Measurements from ENCODE around the gene TBC1D22A. TPM values are rescaled to one million over a fixed set of nuclear protein-coding genes. Genes with fewer than 3 reads are reported as not detected.

Gene TBC1D22A
- total RNA-seq, 1 experiment from 2014 or later: 14.3 TPM

GRCh38 chr22:46905834-46906233, 143.4 kb downstream of the TBC1D22A start:
- no peaks in the 10 kb centered on the region for H3K9me2 ChIP-seq (replicated peaks; ENCODE audit: low read length)
- intact Hi-C loops (cut with micrococcal nuclease): no loop called here
- H3K4me2 ChIP-seq (ENCODE audit: low read length): no peak overlapping the region
- ChIA-PET POLR2A (ENCODE audit: unreplicated experiment) (no interaction called here), CTCF (no interaction called here)
- no peaks in the 10 kb centered on the region for H3K36me3 ChIP-seq (ENCODE audit: low read depth, low read length)
- H3K4me3 ChIP-seq (ENCODE audit: low read length): no peak overlapping the region
- no peaks in the 10 kb centered on the region for H4K20me1 ChIP-seq (ENCODE audit: low read length)
- ATAC-seq: no peak
- no peaks in the 10 kb centered on the region for H3K27me3 ChIP-seq (ENCODE audit: low read length)
- BruUV-seq (replicated peaks): no TSS peak
- no peaks in the 10 kb centered on the region for H3K4me1 ChIP-seq (ENCODE audit: insufficient read depth, low read length)
- H2AFZ ChIP-seq (ENCODE audit: low read length): no peak overlapping the region
- no peak for TF ChIP-seq EZH2 (IDR thresholded peaks at IDR 0.05; ENCODE audit: low read length, unreplicated experiment)
- TF ChIP-seq EZH2phosphoT487 (IDR thresholded peaks at IDR 0.05; ENCODE audit: borderline replicate concordance, low read length): no peak
- TF ChIP-seq, protein P1, sequence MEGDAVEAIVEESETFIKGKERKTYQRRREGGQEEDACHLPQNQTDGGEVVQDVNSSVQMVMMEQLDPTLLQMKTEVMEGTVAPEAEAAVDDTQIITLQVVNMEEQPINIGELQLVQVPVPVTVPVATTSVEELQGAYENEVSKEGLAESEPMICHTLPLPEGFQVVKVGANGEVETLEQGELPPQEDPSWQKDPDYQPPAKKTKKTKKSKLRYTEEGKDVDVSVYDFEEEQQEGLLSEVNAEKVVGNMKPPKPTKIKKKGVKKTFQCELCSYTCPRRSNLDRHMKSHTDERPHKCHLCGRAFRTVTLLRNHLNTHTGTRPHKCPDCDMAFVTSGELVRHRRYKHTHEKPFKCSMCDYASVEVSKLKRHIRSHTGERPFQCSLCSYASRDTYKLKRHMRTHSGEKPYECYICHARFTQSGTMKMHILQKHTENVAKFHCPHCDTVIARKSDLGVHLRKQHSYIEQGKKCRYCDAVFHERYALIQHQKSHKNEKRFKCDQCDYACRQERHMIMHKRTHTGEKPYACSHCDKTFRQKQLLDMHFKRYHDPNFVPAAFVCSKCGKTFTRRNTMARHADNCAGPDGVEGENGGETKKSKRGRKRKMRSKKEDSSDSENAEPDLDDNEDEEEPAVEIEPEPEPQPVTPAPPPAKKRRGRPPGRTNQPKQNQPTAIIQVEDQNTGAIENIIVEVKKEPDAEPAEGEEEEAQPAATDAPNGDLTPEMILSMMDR (conservative IDR thresholded peaks at IDR 0.05; ENCODE audit: low read depth, low read length): no peak
- H3K9me3 ChIP-seq (ENCODE audit: low read length): no peaks in the 10 kb centered on the region
- H3K9ac ChIP-seq (ENCODE audit: low read length): no peak overlapping the region
- H3K27ac ChIP-seq (ENCODE audit: low read length): no peak overlapping the region
- no peak for DNase-seq
- no peaks in the 10 kb centered on the region for H3K79me2 ChIP-seq (ENCODE audit: low read length)
- no peaks in the 10 kb centered on the region for H3F3A ChIP-seq (ENCODE audit: low read length, unreplicated experiment)

GRCh38 chr22:46906326-46907045, 144.0 kb downstream of the TBC1D22A start:
- H3K36me3 ChIP-seq (ENCODE audit: low read depth, low read length): no peaks in the 10 kb centered on the region
- no peaks in the 10 kb centered on the region for H3K9me3 ChIP-seq (ENCODE audit: low read length)
- TF ChIP-seq EZH2 (IDR thresholded peaks at IDR 0.05; ENCODE audit: low read length, unreplicated experiment) (no peak), EZH2phosphoT487 (IDR thresholded peaks at IDR 0.05; ENCODE audit: borderline replicate concordance, low read length) (no peak)
- TF ChIP-seq, protein P1 (conservative IDR thresholded peaks at IDR 0.05; ENCODE audit: low read depth, low read length): no peak
- no peaks in the 10 kb centered on the region for H4K20me1 ChIP-seq (ENCODE audit: low read length)
- H3K9ac ChIP-seq (ENCODE audit: low read length): no peak overlapping the region
- no peak overlapping the region for H3K4me2 ChIP-seq (ENCODE audit: low read length)
- H3K4me1 ChIP-seq (ENCODE audit: insufficient read depth, low read length): no peaks in the 10 kb centered on the region
- no peaks in the 10 kb centered on the region for H3F3A ChIP-seq (ENCODE audit: low read length, unreplicated experiment)
- ChIA-PET CTCF (no interaction called here), POLR2A (ENCODE audit: unreplicated experiment) (no interaction called here)
- H3K27me3 ChIP-seq (ENCODE audit: low read length): no peaks in the 10 kb centered on the region
- H3K4me3 ChIP-seq (ENCODE audit: low read length): no peak overlapping the region
- no peaks in the 10 kb centered on the region for H3K9me2 ChIP-seq (replicated peaks; ENCODE audit: low read length)
- BruUV-seq (replicated peaks): no TSS peak
- no peak overlapping the region for H2AFZ ChIP-seq (ENCODE audit: low read length)
- no peaks in the 10 kb centered on the region for H3K79me2 ChIP-seq (ENCODE audit: low read length)
- intact Hi-C loops (cut with micrococcal nuclease): no loop called here
- no peak overlapping the region for H3K27ac ChIP-seq (ENCODE audit: low read length)
- no peak for ATAC-seq
- DNase-seq: no peak

All from PC-3 (cell line).